AG09309 (cell line): ENCODE data around the gene NTPCR.

ENCODE experiments used
- DNase-seq: peaks from one replicate; pipeline ENCODE4 v3.0.0-alpha.2; 2010; ENCODE audit warnings: low read depth
- H3K4me3 ChIP-seq: 2 replicates; pipeline ENCODE4 v1.5.1; 2011; ENCODE audit warnings: mild to moderate bottlenecking, low read depth, low read length, moderate library complexity; ENCODE audit not compliant: control insufficient read depth
- CTCF ChIP-seq: IDR thresholded peaks from 2 replicates; pipeline ENCODE4 v1.5.1; 2011; ENCODE audit warnings: mild to moderate bottlenecking, low read depth, low read length, inconsistent platforms; ENCODE audit not compliant: insufficient read depth, control insufficient read depth; ENCODE audit errors: missing control alignments

The NTPCR gene

GRCh38 chr1:232990176-232991128 lies 40.0 kb downstream of the NTPCR start:
- no peak for TF ChIP-seq CTCF
- no peak for DNase-seq
- no peak overlapping the region for H3K4me3 ChIP-seq

GRCh38 chr1:232991238-232991637 lies 40.8 kb downstream of the NTPCR start:
- no peak for DNase-seq
- no peak for TF ChIP-seq CTCF
- H3K4me3 ChIP-seq = no peak overlapping the region

DNA sequence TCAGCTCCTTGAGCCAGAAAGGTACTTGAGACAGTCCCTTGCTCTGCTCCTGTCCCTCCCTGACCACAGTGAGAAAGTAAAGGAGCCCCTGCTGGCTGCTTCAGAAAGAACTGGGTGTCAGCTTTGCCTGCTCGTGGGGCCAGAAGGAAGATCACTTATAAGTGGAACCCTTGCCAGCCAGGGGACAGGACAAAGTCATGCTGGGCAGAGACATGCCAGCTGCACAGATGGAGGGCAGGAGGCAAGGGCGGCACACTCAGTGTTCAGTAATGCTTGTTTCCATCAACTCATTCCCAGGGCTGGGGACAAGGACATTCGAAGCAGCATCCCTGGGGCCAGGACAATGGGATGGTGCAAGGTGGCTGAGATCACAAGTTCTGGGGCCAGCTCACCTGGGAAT lies 41.8 kb downstream of the NTPCR start:
- no peak overlapping the region for H3K4me3 ChIP-seq
- no peak for TF ChIP-seq CTCF
- DNase-seq = no peak

GRCh38 chr1:232993555-232993954 lies 43.1 kb downstream of the NTPCR start:
- no peak overlapping the region for H3K4me3 ChIP-seq
- TF ChIP-seq CTCF = no peak
- no peak for DNase-seq

GRCh38 chr1:232995189-232995588 lies 44.8 kb downstream of the NTPCR start:
- DNase-seq = no peak

DNA sequence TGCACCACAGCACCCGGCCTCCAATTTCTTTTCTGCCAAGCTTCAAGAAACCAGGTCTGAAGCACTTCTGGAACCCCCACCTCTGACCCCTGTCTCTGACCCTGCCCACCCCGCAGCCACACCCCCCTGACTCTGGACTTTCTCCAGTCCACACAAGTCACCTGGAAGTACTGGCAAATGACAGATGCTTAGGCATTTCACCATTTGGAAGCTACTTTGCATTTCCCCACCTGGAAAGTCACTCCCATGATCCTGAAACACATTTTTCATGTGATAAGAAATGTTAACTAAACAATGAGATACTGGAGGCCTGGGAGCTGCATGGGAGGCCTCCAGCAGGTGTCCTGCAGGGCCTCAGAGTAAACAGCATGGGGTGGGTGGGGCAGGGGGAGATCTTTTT lies 45.7 kb downstream of the NTPCR start:
- no peak for DNase-seq
- no peak overlapping the region for H3K4me3 ChIP-seq
- no peak for TF ChIP-seq CTCF

More at GRCh38 chr1:232995189-232995588, 44.8 kb downstream of the NTPCR start:
- H3K4me3 ChIP-seq = no peak overlapping the region
- no peak for TF ChIP-seq CTCF
